ENCODE measurements around the gene FARS2.

The FARS2 gene

GRCh38 chr6:5250451-5250850 lies 10.9 kb upstream of the FARS2 start:
- Histone ChIP-seq H3K4me3 (ENCODE audit: low read depth, low read length) (no peak overlapping the region), H3K27ac (ENCODE audit: extremely low read depth, low read depth, low read length) (no peak overlapping the region), H3K36me3 (ENCODE audit: control insufficient read depth in 2 of 2, insufficient read depth in 1 of 2, low read length in 2 of 2) (peaks cover 0 to 7% of the 10 kb centered on the region in 2 experiments; a peak in 1 of 3 replicates), H3K9me3 (ENCODE audit: control insufficient read depth, insufficient read depth, low read depth, low read length) (no peaks in the 10 kb centered on the region), H3K4me1 (ENCODE audit: control insufficient read depth, insufficient read depth, low read length) (peaks cover 3% of the 10 kb centered on the region)
- ChIA-PET POLR2A (no interaction called here), CTCF (no interaction called here)
- TF ChIP-seq GFI1B (tag by site-specific recombination; IDR thresholded peaks at IDR 0.05) (no peak), ZNF146 (tag by site-specific recombination; IDR thresholded peaks at IDR 0.05) (no peak), ZNF133 (tag by site-specific recombination; IDR thresholded peaks at IDR 0.05) (no peak), ZNF488 (tag by site-specific recombination; IDR thresholded peaks at IDR 0.05) (no peak), ZNF174 (tag by site-specific recombination; IDR thresholded peaks at IDR 0.05) (no peak), ZBTB26 (tag by site-specific recombination; optimal IDR thresholded peaks at IDR 0.05) (no peak), ZNF580 (tag by site-specific recombination; IDR thresholded peaks at IDR 0.05) (no peak), ZNF707 (tag by site-specific recombination; IDR thresholded peaks at IDR 0.05) (no peak)

GRCh38 chr6:5250911-5251310 lies 10.4 kb upstream of the FARS2 start:
- CTCF ChIA-PET: no interaction called here
- Histone ChIP-seq H3K9me3 (ENCODE audit: control insufficient read depth, insufficient read depth, low read depth, low read length) (no peaks in the 10 kb centered on the region), H3K36me3 (ENCODE audit: control insufficient read depth in 2 of 2, insufficient read depth in 1 of 2, low read length in 2 of 2) (peaks cover 0 to 7% of the 10 kb centered on the region in 2 experiments; a peak in 1 of 3 replicates), H3K27ac (ENCODE audit: extremely low read depth, low read depth, low read length) (no peak overlapping the region), H3K4me1 (ENCODE audit: control insufficient read depth, insufficient read depth, low read length) (peaks cover 3% of the 10 kb centered on the region), H3K4me3 (ENCODE audit: low read depth, low read length) (no peak overlapping the region)
- POLR2A ChIA-PET: no interaction called here
- no peak for TF ChIP-seq ZBTB48 (tag by site-specific recombination; IDR thresholded peaks at IDR 0.05)
- TF ChIP-seq KLF8 (tag by site-specific recombination; IDR thresholded peaks at IDR 0.05): no peak
- TF ChIP-seq ZNF341 (tag by site-specific recombination; IDR thresholded peaks at IDR 0.05; ENCODE audit: low read depth): no peak
- TF ChIP-seq ZNF645 (tag by site-specific recombination; IDR thresholded peaks at IDR 0.05): no peak
- no peak for TF ChIP-seq ZNF48 (tag by site-specific recombination; IDR thresholded peaks at IDR 0.05)
- TF ChIP-seq ZSCAN5A (tag by site-specific recombination; IDR thresholded peaks at IDR 0.05): no peak
- TF ChIP-seq ZNF223 (tag by site-specific recombination; IDR thresholded peaks at IDR 0.05): no peak
- TF ChIP-seq ZNF221 (tag by site-specific recombination; IDR thresholded peaks at IDR 0.05; ENCODE audit: borderline replicate concordance): no peak
- TF ChIP-seq IKZF3 (tag by site-specific recombination; IDR thresholded peaks at IDR 0.05): no peak
- TF ChIP-seq RBAK (tag by site-specific recombination; IDR thresholded peaks at IDR 0.05): no peak
- no peak for TF ChIP-seq ZNF184 (tag by site-specific recombination; IDR thresholded peaks at IDR 0.05)
- TF ChIP-seq ZIC2 (tag by site-specific recombination; IDR thresholded peaks at IDR 0.05): no peak
- TF ChIP-seq ZNF473 (tag by site-specific recombination; IDR thresholded peaks at IDR 0.05): no peak
- no peak for TF ChIP-seq ZNF777 (tag by site-specific recombination; IDR thresholded peaks at IDR 0.05; ENCODE audit: borderline replicate concordance)
- TF ChIP-seq ZBTB11 (tag by site-specific recombination; conservative IDR thresholded peaks at IDR 0.05; ENCODE audit: low read depth): no peak
- no peak for TF ChIP-seq KLF7 (tag by site-specific recombination; IDR thresholded peaks at IDR 0.05; ENCODE audit: borderline replicate concordance)
- no peak for TF ChIP-seq ZNF133 (tag by site-specific recombination; IDR thresholded peaks at IDR 0.05)
- TF ChIP-seq MEIS1 (CRISPR knock-in tag; IDR thresholded peaks at IDR 0.05; ENCODE audit: borderline replicate concordance): no peak
- no peak for TF ChIP-seq ZNF132 (tag by site-specific recombination; IDR thresholded peaks at IDR 0.05; ENCODE audit: borderline replicate concordance)
- TF ChIP-seq KLF1 (tag by site-specific recombination; IDR thresholded peaks at IDR 0.05): no peak
